ENCODE data around the gene RPL22. TPM values are rescaled to one million over a fixed set of nuclear protein-coding genes. Genes with fewer than 3 reads are reported as not detected.
A peak's percentile ranks its signal among the peaks of the same experiment; 100 is the strongest.

Gene RPL22
- polyA plus RNA-seq, 1 donor (not counting 4 experiments of a cell fraction or from before 2014, with no cell fraction given), result 421 TPM

GRCh38 chr1:6157528-6158174, 41.7 kb downstream of the RPL22 start:
- Histone ChIP-seq H3K4me3 (ENCODE audit: control insufficient read depth in 2 of 3, extremely low read depth in 1 of 3, insufficient read depth in 2 of 3, low read depth in 1 of 3, low read length in 3 of 3) (no peak overlapping the region), H3K4me1 (ENCODE audit: control insufficient read depth, extremely low read depth, insufficient read depth, low read length) (peaks cover 26% of the 10 kb centered on the region), H4K20me1 (ENCODE audit: control insufficient read depth, extremely low read depth, insufficient read depth, low read length) (no peaks in the 10 kb centered on the region), H3K9me1 (ENCODE audit: control insufficient read depth, extremely low read depth, insufficient read depth, low read length) (no peaks in the 10 kb centered on the region), H3K27ac (ENCODE audit: control insufficient read depth, insufficient read depth, low read length) (peak overlapping the region; percentile 74), H3K4me2 (ENCODE audit: control insufficient read depth, extremely low read depth, insufficient read depth, low read depth, low read length) (peak overlapping the region; percentile 71), H3K9ac (ENCODE audit: control insufficient read depth, extremely low read depth, insufficient read depth, low read length) (peak overlapping the region; percentile 45), H2AFZ (ENCODE audit: control insufficient read depth, low read length) (peak overlapping the region; percentile 35), H3K36me3 (ENCODE audit: control insufficient read depth in 2 of 2, extremely low read depth in 1 of 2, insufficient read depth in 2 of 2, low read length in 2 of 2) (no peaks in the 10 kb centered on the region), H3K27me3 (ENCODE audit: control insufficient read depth, extremely low read depth, insufficient read depth, low read length) (peaks cover 9% of the 10 kb centered on the region), H3K9me3 (ENCODE audit: control insufficient read depth, low read depth, low read length) (no peaks in the 10 kb centered on the region), H3K79me2 (ENCODE audit: control insufficient read depth, insufficient read depth, low read length) (no peaks in the 10 kb centered on the region)
- FAIRE-seq, result peak; percentile 100
- dilution Hi-C loops (cut with MboI; ENCODE audit: extremely low pct_ligation_motif_present, low sequenced_read_pairs), result no loop called here
- peak; percentile 73 for DNase-seq (ENCODE audit: low read depth, low spot score)
- TF ChIP-seq CTCF (optimal IDR thresholded peaks at IDR 0.05 in 1 of 3, IDR thresholded peaks at IDR 0.05 in 1 of 3, conservative IDR thresholded peaks at IDR 0.05 in 1 of 3; ENCODE audit: extremely low read depth in 1 of 3, insufficient read depth in 2 of 3, low read length in 3 of 3) (no peak), EZH2 (IDR thresholded peaks at IDR 0.05; ENCODE audit: low read length) (no peak)

DNA sequence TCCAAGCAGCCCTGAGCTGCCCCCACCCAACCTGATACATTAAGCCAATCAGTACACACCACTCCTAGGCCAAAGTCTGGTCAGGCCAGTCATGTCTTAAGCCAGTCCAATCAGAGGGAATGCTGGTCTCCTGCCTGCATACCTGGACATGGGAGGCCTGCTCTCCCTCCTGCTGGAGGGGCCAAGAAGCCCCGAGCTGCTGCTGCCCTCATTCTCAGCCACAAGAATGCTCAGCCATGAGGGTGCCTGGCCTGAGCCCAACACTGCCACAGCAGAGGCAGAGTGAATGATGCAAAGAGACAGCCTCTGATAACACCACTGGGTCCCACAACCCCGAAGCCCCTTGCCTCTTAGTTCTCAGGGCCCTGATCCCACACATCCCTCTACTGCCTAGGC, 42.3 kb downstream of the RPL22 start:
- peaks cover 26% of the 10 kb centered on the region for H3K4me1 ChIP-seq (ENCODE audit: control insufficient read depth, extremely low read depth, insufficient read depth, low read length)
- no peaks in the 10 kb centered on the region for H3K9me1 ChIP-seq (ENCODE audit: control insufficient read depth, extremely low read depth, insufficient read depth, low read length)
- H3K27ac ChIP-seq (ENCODE audit: control insufficient read depth, insufficient read depth, low read length), result peak overlapping the region; percentile 70
- FAIRE-seq (peak; percentile 32), DNase-seq (ENCODE audit: low read depth, low spot score) (peak; percentile 26)
- TF ChIP-seq CTCF (optimal IDR thresholded peaks at IDR 0.05 in 1 of 3, IDR thresholded peaks at IDR 0.05 in 1 of 3, conservative IDR thresholded peaks at IDR 0.05 in 1 of 3; ENCODE audit: extremely low read depth in 1 of 3, insufficient read depth in 2 of 3, low read length in 3 of 3), result no peak
- TF ChIP-seq EZH2 (IDR thresholded peaks at IDR 0.05; ENCODE audit: low read length), result no peak
- dilution Hi-C loops (cut with MboI; ENCODE audit: extremely low pct_ligation_motif_present, low sequenced_read_pairs), result no loop called here
- H2AFZ ChIP-seq (ENCODE audit: control insufficient read depth, low read length), result no peak overlapping the region
- H3K9ac ChIP-seq (ENCODE audit: control insufficient read depth, extremely low read depth, insufficient read depth, low read length), result peak overlapping the region; percentile 11
- H3K79me2 ChIP-seq (ENCODE audit: control insufficient read depth, insufficient read depth, low read length), result no peaks in the 10 kb centered on the region
- no peaks in the 10 kb centered on the region for H3K36me3 ChIP-seq (ENCODE audit: control insufficient read depth in 2 of 2, extremely low read depth in 1 of 2, insufficient read depth in 2 of 2, low read length in 2 of 2)
- no peaks in the 10 kb centered on the region for H3K9me3 ChIP-seq (ENCODE audit: control insufficient read depth, low read depth, low read length)
- H4K20me1 ChIP-seq (ENCODE audit: control insufficient read depth, extremely low read depth, insufficient read depth, low read length), result no peaks in the 10 kb centered on the region
- H3K4me2 ChIP-seq (ENCODE audit: control insufficient read depth, extremely low read depth, insufficient read depth, low read depth, low read length), result peak overlapping the region; percentile 71
- H3K27me3 ChIP-seq (ENCODE audit: control insufficient read depth, extremely low read depth, insufficient read depth, low read length), result peaks cover 9% of the 10 kb centered on the region
- no peak overlapping the region for H3K4me3 ChIP-seq (ENCODE audit: control insufficient read depth in 2 of 3, extremely low read depth in 1 of 3, insufficient read depth in 2 of 3, low read depth in 1 of 3, low read length in 3 of 3)

Measured in keratinocyte (primary cell).